Inferior parietal cortex (tissue), 1 donor: ENCODE results near the gene ADAM12.
A peak's percentile ranks its signal among the peaks of the same experiment; 100 is the strongest.

Experiments used
- DNase-seq: peaks from one replicate; pipeline ENCODE4 v3.0.0-alpha.2; 2016; ENCODE audit errors: extremely low spot score

Gene ADAM12, protein sequence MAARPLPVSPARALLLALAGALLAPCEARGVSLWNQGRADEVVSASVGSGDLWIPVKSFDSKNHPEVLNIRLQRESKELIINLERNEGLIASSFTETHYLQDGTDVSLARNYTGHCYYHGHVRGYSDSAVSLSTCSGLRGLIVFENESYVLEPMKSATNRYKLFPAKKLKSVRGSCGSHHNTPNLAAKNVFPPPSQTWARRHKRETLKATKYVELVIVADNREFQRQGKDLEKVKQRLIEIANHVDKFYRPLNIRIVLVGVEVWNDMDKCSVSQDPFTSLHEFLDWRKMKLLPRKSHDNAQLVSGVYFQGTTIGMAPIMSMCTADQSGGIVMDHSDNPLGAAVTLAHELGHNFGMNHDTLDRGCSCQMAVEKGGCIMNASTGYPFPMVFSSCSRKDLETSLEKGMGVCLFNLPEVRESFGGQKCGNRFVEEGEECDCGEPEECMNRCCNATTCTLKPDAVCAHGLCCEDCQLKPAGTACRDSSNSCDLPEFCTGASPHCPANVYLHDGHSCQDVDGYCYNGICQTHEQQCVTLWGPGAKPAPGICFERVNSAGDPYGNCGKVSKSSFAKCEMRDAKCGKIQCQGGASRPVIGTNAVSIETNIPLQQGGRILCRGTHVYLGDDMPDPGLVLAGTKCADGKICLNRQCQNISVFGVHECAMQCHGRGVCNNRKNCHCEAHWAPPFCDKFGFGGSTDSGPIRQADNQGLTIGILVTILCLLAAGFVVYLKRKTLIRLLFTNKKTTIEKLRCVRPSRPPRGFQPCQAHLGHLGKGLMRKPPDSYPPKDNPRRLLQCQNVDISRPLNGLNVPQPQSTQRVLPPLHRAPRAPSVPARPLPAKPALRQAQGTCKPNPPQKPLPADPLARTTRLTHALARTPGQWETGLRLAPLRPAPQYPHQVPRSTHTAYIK

DNA sequence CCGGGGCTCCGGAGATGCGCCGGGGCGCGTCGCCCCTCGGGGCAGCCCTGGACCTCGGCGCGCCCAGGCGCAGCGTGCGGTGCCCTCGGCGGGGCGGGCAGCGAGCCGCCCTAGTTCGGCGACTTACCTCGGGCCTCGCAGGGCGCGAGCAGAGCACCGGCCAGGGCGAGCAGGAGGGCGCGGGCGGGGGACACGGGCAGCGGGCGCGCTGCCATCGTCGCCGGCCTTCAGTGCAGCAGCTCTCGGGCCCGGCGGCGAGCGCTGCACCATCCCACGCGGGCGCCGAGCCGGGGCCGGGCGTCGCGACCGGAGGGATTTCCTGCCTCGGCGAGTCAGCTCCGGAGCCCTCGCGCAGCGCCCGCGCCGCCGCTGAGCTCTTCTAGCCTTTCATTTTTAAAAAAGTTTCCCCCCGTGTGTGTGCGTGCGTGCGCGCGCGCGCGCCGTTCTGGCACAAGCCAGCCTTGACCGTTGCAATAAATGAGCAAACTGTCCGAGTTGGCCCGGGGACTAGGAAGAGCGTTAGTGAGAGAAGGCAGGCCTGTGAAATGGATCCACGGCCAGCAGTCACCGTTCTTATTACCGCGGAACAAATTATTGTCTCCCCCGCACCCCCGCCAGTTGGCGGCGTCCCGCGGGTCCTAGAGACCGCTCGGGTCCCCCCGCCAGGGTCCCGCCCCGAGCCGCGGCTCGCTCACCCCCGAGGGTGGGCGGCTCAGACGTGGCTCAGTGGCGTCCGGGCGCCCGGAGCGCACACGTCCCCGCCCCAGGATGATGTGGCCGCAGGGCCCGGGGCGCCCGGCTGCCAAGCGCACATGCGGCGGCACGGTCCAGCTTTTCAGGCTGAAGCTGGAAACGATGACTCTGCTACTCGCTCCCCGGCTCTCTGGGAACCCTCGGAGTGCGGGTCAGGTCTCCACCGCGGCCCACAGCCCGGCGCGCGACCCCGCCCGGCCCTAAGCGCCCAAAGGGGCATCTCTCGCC lies at the start of gene ADAM12:
TSS of gene ADAM12 (minus strand) at position 547 of the 981 bp plus-strand sequence. CDS start at position 215, 332 bp downstream.
- no peak for DNase-seq

DNA sequence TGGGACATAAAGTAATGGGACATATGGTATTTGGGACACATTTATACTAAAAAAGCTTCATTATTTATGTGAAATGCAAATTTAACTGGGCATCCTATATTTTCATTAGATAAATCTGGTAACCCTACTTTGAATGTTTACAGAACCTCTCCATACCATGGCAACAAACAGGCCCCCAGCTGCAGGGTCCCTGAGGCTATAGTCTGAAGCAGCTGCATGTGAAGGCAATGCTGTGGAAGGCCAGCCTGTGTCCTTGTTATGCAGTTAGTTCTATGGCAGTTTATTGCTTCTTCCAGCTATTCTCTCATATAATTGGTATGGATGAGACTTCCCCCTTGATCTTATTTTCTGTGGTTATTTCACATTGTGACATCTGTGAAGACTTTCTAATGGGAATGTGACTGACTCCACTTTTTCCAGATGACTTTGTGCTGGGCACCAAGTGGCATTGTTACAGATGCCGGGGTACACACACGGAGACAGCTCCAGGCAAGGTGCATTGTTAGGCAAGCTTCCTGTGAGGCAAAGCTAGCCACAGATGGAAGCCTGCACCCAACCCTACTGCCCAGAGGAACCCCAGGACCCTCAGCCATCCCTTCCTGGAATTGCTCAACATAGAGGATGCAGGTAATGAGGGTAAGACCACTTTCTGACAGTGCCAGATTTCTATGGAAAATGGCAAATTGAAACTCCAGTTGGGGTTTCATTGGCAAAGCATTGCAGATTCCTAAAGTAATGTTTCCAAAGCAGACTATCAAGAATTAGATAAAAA lies 49.5 kb upstream of the ADAM12 start:
- DNase-seq = no peak

GRCh38 chr10:126434235-126434634 lies 46.0 kb upstream of the ADAM12 start:
- no peak for DNase-seq

DNA sequence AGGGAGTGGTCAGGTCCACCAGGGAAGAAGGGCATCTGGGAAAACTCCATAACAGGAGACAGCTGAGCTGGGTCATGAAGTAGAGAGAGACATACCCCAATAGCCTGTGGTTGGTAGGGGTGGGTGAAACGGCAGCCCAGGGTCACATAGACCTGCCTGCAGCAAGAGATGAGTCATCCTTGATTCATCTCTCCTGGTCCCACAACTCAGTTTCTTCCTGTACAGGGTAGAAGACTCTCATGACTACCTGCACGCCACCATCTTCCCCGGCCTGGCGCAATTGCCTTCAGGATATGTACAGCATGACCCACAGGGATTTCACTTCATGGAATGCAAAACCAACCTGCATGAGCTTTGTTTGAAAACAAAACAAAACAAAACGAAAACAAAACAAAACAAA lies 45.1 kb upstream of the ADAM12 start:
- no peak for DNase-seq

DNA sequence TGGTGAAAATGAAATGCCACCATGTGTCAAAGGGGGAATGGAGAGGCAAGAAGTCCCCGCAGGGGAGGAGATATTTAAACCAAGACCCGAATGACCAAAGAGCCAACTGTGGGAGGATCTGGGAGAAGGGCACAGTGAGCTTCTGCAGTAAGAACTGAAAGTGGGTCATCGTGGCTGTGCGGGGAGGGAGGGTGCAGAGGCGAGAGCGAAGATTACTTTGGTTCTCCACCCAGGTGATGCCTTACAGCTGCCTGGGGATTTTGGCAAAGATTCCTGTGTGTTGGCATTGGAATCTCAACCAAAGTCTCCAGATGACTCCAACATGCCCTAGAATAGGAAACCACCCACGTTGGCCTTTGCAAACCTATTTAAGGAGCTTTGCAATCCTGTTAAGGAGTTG lies 44.2 kb upstream of the ADAM12 start:
- peak; percentile 8 for DNase-seq

DNA sequence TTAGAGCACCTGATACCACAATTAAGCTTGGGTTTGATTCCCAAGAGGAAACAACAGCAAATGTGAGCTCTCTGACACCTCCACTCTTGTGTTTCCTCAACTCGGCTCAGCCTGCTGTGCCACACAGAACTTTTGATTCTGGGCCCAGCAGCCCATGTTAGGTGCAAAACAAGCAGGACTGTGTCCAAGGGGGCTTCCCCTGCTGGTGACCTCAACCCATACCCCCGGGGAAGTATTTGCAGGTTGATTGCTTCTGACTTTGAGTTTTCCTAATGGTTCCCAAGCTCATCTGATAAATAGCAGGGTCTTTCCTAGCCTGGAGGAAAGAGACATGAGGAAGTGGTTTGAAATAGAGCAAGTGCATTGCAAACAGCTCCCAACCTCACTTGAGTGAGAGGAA lies 43.5 kb upstream of the ADAM12 start:
- no peak for DNase-seq

GRCh38 chr10:126430512-126430911 lies 42.2 kb upstream of the ADAM12 start:
- no peak for DNase-seq

GRCh38 chr10:126429275-126429674 lies 41.0 kb upstream of the ADAM12 start:
- DNase-seq = no peak

DNA sequence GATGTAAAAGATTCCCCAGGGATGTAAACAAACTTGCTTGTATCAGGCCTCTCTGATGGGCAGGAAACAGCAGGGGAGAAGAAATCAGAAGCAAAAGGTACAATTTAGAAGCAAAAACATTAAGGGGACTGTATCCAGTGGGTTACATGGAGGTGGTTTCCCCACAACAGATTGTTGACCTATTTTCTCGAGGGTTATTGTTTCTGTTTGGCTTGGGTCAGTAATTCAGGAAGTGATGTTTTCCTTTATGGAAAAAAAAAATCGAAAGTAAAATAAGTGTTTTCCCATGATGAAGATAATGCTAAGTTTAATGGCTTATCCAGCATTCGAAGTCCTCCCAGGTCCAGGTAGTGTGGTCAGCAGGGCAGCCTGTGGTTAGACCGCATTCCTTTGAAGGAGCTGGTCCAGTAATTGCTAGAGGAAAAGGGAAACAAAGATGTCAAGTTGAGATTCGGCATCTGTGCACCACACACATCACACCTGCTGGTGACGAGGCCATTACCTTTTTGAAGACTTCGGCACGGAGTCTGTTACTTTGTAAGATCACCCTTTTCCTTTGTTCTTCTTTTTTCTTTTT lies 37.3 kb upstream of the ADAM12 start:
- no peak for DNase-seq

DNA sequence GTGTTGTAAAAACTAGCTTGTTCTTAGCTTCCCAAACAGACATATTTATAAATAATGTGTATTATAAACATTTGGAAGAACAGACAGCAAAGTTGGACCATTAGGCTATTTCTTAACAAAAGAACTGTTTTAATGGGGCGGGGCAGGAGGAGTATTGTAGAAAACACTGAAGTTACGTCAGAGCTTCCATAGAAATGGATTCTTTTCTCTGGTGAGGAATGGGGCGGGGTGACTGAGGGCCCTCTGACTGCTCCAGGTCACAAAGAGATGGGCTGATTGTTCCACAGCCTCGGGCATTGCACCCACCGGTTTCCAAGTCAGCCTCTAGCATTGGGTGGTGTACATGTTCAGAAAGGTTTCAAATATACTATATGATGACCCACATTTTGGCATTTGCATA lies 36.8 kb upstream of the ADAM12 start:
- no peak for DNase-seq

DNA sequence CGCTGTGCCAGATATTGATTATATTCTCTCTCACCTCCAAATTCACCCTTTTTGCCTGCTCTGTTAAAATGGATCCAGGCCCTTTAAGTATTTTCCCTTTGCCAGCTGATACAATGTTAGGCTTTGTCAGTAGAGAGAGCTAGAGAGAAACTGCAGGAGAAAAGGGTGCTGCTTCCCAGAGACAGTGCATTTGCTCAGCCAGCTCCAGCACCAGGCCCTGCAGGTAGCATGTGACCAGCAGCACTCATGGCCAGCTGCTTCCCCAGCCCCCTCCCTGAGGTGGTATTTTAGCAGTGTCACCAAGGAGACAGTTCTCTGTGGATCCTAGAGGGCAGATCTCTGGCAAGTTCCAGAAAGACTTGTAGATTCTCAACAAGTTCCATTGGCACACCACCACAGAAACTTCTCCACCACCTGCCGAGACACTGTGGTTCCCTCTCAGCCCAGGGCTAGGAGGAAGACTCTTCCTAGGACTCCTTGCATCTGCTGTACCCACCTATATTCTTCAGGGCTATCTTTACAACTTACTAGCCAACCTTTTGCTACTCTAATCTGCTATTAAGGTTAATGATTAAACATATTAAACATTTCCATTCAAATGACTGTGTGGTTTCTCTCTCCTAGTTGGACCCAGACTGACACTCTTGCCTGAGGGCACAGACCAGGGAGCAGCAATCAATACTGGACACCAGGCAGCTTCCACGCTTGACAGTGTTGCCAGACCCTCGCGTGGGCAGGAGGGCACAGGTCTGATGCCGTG lies 35.6 kb upstream of the ADAM12 start:
- no peak for DNase-seq

GRCh38 chr10:126422567-126422966 lies 34.3 kb upstream of the ADAM12 start:
- DNase-seq = no peak

DNA sequence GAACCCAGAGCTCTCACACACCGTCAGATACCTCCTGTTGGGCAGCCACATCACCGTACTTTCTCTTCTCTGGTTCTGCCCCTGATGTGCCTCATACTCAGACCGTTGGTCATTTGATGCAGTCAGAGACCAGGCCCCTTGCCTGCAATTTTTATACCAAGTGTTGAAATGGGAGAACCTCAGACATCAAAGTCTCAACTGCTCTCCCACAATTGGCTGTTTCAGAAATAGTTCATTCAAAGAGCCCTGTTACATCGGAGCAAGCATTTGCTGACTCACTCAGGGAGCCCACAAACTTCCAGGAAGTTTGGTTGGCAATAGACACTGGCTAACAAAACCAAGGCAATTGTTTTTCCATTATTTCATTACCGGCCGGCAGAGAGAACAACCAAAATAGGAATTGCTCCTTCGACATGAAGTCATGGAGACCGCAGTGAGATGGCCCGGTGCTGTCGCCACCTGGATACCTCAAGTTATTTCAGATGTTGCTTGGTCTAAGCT lies 33.5 kb upstream of the ADAM12 start:
- DNase-seq = no peak

DNA sequence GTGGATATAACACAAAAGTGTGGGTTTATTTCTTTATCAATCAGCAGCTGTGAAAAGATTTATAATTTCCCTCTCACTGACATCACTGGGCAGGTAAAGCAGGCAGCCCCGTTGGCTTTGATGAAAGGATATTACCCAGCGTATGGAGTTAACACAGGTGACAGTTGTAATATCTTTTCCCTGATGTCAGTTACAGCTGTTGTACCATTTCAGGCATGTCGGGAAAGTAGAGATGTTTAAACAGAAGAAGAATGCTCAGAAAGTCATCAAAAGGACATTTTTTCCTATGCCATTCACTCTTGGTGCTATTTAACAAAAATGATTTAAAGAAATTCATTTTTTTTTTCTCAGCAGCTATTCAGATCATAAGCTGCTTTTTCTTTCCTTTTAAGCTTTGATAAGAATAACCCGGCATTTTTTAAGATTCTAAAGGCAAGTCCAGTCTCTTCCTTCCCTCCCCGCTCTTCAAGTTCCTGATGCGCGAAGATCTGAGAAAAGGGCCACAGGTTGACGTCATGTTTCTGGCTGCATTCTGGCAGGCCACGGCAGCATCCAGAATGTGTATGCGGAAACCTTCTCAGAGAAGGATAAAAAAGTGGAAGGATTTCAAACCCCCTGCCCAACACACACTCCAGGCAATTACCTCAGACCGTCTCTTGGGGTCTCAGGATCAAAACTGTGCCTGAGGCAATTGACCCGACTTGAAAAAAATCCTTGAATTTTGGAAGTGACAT lies 32.5 kb upstream of the ADAM12 start:
- no peak for DNase-seq

DNA sequence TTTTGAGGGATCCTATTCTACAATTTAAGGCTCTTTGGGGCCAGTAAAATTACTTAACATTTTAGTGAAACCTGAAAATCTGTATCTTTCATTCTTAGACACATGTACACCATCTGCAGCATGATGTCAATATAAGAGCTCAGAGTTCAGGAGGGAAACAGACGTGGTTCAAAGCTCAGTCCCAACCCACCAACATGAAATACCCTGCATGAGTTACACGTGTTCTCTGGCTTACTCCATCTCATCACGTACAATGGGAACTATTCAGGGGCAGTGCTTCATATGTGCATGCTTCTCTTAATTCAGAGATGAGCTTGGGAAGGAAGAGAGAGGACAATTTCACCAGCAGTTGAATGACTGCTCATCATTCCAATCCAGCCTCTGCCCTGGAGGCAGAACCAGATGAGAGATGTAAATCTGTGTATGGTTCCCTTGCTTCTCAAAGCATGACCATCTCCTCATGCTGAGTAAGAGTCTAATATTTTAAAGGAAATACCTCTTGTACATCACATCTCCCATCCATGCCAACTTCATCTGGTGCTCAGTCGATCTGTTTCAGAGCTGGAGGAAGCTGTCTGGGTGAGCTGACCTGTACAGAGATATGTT lies 29.0 kb upstream of the ADAM12 start:
- DNase-seq = no peak

GRCh38 chr10:126409821-126410220 lies 21.5 kb upstream of the ADAM12 start:
- DNase-seq = no peak

DNA sequence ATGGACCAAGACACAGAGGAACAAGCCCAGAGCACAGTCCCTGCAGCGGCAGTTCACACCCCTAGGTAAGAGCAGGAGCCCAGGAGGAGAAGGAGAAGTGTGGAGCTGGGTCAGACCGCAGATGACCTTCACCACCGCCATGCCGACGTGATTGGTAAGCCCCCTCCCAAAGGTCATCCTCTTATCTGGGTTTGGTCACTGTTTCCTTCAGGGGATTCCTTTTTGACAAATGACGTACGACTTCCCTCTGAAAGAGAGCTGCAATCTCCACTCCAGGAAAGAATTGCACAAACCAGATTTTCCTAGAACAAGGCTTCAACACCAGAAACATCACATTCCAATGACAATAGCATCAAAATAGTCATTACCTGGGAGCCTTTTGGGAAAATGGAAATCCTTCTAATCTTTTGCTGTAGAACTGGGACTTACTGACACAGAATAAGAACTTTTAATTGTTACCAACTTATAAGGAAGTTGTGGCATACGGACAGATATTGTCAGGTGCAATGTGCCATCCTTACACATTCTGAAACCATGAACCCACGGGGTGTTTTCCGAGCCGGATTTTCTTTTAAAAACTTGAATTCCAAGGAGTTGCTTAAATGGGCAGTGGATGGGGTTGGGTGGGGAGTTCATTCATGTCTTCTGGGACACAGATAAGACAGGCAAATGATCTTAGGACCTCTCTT lies 20.8 kb upstream of the ADAM12 start:
- no peak for DNase-seq

- no peak for DNase-seq
Measured at GRCh38 chr10:126407831-126408230, 19.6 kb upstream of the ADAM12 start.
